HCEC 1CT (cell line): ENCODE measurements around the gene WASF2.
A peak's percentile ranks its signal among the peaks of the same experiment; 100 is the strongest.
"Not testable (repeated sequence)": the region's sequence is repeated elsewhere in the genome, so short reads cannot be mapped to it uniquely, and the experiment has no call there.

Experiments
- DNase-seq: peaks from one replicate; pipeline ENCODE4 v3.0.0-alpha.2; 2017

Gene WASF2, protein sequence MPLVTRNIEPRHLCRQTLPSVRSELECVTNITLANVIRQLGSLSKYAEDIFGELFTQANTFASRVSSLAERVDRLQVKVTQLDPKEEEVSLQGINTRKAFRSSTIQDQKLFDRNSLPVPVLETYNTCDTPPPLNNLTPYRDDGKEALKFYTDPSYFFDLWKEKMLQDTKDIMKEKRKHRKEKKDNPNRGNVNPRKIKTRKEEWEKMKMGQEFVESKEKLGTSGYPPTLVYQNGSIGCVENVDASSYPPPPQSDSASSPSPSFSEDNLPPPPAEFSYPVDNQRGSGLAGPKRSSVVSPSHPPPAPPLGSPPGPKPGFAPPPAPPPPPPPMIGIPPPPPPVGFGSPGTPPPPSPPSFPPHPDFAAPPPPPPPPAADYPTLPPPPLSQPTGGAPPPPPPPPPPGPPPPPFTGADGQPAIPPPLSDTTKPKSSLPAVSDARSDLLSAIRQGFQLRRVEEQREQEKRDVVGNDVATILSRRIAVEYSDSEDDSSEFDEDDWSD

DNA sequence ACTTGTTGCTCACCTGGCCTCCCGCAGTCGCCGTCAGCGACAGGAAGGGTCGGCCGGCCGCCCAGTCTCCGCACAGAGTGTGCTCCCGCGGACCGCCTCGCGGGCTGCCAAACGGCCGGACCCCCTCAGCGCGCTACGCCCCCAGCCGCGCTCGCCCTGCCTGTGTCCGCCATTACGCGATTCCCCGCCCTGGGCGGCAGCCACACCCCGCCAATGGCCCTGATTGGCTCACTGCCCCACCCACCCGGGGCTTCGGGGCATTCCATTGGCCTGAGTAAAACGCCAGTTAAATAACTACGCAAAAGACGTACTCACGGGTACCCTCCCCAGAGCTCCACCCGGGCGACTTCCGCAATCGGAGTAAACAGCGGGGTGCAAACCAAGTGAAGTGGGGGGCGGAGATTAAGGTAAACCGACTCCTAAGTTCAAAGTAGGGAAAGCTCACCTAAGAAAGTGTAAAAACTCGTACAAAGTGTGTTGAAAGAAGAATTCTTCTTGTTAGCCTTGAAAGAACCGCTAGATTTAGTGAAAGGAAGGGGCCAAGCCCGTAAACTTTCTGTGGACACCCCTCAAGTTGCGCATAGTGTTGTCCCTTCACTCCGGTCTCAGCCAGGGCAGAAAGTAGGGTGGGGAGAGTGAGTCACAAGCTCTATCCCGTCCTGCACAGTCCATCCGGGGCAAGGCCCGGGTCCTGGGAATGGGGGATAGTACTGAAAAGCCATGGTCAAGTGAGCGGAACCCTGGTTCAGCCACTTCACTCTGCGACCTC, at the start of gene WASF2:
Gene WASF2 (minus strand): TSS at position 195 of the 769 bp plus-strand sequence. CDS start 61,277 bp downstream, outside the sequence.
- DNase-seq, result peak; percentile 97

DNA sequence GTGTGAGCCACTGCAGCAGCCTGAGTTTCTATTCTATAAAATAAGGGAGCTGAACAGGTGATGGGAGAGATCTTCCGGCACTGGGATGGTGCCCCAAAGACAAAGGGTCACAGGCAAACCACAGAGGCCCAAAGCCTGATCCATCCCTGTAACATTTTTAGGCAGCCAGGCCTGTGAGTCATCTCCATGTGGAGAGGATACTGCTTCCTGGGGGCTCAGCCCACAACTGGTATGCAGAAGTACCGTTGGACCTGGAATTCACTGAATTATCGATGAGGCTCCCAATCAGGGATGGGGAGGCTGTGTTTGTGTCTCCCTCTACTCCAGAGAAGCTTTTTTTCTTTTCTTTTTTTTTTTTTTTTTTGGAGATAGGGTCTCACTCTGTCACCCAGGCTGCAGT, 48.8 kb upstream of the WASF2 start:
- peak; percentile 87 for DNase-seq

DNA sequence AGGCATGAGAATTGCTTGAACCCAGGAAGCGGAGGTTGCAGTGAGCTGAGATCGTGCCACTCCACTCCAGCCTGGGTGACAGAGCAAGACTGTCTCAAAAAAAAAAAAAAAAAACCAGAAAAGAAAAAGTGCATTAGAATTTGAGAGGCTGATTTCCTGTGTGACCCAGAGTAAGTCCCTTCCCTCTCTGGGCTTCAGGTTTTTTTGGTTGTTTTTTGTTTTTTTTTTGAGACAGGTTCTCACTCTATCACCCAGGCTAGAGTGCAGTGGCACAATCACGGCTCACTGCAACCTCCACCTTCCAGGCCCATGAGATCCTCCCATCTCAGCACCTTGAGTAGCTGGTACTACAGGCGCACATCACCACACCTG, 48.3 kb upstream of the WASF2 start:
- DNase-seq, result not testable (repeated sequence)

DNA sequence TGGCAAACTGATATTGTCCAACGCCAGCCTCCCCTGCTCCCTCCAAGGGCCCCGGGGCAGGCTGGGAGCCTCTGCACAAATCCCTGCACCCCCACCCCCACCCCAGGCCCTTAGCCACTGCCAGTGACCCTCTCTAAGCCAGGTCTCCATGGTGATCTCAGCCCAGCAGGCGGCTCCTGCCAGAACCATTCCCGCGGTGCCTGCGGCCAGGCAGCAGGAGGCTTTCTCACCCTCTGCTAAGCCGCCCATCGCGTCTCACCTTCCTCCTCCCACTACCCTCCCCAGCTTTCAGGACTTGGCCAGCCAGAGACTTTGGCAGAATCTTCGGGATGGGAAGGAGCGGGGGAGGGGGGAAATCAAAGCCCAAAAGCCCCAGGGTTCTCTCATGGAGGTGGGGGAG, 46.8 kb upstream of the WASF2 start:
- DNase-seq, result peak; percentile 28

DNA sequence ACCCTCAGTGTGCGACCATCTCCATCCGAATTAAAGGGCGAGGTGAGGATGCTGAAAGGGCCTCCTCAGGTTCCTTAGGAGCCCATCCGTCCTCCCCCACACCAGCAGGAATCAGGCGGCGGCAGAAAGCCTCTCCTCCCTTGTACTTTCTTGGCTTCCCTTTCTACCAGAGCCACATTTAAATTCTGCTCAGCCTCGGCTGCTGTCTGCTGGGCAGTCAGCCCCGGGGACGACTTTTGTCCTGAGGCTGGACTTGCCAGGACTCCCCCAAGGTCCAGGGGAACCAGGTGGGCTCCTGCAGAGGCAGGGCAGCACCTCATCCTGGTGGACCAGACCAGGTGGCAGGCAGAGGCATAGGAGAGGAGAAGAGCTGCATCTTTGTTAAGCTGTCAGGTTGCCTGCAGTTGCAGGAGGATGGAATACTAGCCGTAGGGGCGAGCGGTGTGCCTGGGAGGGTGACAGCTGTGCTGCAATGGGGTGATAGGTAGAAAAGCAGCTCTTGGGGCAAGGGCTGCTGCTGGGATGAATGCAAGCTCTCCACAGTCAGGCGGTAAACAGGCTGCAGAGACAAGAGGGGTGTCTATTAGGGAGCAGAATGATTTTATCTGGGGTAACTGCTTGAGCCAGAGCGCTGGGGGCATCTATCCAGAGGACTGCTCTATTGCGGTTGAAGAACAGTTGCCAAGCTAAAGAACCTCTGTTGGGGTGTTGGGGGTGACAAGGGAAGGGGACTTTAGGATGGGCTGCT, 46.2 kb upstream of the WASF2 start:
- no peak for DNase-seq

- DNase-seq, result no peak
Observed at GRCh38 chr1:27535386-27535785, 45.4 kb upstream of the WASF2 start.

DNA sequence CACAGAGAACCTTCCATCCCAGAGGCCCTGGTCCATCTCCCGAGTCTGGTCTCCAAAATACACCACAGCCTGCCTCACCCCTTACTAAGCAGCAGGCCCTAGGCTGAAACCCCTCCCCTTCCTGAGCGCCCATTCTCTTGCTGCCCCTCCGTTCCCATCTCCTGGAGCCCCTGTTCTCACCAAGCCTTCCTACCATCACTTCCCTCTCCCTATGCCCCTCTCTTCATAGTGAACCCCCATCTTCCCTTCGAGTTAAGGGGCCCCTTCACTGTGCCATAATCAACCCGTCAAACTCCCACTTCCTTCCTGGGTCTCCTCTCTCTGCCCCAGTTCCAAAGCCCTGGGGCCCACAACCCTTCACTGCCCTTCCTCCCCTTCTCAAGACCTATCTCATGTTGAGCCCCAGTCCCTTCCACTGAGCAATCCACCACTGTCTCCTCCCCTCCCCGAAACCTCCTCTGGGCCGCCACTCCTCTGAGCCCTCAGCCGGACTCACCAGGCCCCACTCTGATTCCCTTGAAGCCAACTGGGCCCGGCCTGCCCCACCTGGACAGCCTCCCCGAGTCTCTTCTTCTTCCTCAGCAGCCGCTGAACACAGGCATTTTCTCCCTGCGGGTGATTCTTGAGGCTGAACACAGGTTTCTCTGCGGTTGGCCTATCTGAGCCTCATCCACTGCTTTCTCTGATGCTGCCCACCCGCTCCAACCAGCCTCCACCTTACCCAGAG, 42.2 kb upstream of the WASF2 start:
- DNase-seq, result no peak

DNA sequence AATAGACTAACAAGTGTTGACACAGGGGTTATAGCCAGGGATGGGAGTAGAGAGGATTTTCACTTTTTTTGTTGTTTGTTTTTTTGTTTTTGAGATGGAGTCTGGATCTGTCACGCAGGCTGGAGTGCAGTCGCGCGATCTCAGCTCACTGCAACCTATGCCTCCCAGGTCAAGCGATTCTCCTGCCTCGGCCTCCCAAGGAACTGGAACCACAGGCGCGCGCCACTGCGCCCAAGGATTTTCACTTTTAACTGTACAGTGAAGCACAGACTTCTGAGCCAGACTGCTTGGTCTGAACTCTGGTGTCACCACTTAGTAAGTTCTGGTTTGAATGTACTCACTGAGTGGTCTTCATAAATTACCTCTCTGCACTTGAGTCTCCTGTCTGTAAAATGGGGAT, 40.2 kb upstream of the WASF2 start:
- DNase-seq, result no peak

- DNase-seq, result no peak
Observed at GRCh38 chr1:27529704-27530018, 39.7 kb upstream of the WASF2 start.

- no peak for DNase-seq
Observed at GRCh38 chr1:27528818-27529703, 39.1 kb upstream of the WASF2 start.

DNA sequence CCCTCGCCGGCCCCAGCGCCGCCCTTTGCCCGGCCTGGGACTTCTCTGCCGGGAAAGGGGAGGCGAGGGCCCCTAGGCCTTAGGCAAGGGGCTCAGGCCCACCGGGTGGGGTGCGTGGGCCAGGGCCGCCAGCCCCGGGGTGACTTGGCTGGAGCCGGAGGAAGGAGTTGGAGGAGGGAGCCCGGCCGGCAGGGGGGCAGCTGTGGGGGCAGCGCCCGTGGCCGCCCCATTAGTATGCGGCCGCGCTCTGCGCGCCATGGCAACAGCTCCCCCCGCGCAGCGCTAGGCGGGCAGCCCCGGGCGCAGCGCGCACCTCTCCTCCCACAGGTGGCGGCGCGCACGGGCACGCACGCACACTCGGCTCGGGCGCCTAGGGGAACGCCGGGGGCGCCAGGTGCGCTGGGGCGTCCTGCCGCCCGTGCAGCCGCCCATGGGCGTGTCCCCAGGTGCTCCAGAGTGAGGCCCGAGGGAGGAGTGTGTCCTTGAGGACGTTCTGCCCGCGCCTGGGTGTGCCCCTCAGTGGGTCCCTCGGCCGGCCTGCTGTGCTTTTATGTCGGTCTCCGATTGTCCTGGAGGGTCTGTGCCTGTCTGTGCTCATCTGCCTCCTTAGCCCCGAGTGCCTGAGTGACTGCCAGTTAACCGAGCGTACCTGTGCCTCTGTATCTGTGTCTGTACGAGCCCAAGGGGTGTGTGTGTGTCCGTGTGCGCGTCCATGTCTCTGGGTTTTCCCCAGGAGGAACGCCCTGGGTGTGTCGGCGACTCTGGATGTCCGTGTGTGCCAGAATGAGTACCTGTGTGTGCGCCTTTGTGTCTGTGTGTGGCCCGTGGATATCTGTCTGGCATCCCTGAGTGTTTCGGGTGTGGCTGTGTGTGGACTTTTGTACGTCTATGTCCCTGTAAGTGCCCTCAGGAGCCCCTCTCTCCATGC, 38.2 kb upstream of the WASF2 start:
- DNase-seq, result no peak

DNA sequence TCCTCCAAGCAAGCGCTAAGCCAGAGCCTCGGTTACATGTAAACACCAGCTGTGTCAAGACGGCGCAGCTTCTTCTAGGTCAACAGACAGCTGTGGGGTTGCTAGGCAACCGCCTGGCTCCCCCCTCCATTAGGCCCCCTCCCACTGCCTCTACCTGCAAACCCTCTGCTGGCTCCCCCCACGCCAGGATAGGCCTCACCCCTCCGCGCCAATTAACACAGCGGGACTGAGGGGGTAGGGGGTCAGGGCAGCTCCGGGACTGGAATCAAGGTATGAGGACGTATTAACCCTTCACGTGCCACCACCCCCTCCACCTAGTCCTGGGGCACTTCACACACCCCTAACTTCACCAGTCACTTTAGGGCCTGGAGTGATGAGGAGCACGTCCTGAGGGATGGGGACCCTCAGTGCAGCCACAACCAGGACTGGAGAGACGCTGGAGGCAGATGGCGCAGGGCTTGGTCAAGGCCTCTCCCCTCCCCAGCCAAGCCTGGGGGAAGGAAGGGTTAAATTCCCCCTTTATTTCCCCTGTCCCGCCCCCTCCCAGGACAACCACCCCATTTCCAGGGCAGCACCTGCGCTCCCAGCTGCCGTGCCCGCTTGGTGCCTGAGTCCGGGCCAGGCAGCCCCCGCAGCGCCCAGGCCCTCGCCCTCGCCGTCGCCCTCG, 37.4 kb upstream of the WASF2 start:
- no peak for DNase-seq

- no peak for DNase-seq
Observed at GRCh38 chr1:27526569-27527222, 36.7 kb upstream of the WASF2 start.

GRCh38 chr1:27525296-27526272, 35.6 kb upstream of the WASF2 start:
- DNase-seq, result peak; percentile 23

DNA sequence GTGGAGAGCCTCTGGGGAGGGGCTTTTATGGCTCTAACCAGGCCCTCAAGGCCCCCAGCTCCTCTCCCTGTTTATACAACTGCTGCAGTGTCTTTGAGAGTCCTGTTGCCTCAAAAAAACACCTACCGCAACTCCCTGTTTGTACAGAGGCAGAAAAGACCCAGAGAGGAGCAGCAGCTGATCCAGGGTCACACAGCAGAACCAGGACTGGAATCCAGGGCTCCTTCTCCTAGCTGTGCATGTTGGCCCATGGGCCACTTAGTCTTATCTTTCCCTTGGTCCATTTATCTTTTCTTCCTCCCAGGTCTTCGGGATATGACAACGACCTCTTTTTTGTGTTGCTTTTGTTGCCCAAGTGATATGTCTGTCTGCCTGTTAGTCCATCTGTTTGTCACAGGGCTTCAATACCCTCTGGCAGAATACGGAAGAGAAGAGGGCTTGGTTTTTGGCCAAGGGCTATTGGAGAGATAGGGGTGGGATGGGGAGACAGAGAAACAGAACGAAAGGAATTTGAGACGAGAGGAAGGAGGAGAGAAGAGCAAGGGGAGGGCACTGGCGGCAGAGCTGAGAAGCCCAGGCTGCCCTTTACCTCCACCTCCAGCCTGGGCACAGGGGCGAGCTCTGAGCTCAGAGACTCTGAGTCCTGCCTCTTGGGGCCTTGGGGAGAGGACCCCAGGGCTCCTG, 33.5 kb upstream of the WASF2 start:
- no peak for DNase-seq

DNA sequence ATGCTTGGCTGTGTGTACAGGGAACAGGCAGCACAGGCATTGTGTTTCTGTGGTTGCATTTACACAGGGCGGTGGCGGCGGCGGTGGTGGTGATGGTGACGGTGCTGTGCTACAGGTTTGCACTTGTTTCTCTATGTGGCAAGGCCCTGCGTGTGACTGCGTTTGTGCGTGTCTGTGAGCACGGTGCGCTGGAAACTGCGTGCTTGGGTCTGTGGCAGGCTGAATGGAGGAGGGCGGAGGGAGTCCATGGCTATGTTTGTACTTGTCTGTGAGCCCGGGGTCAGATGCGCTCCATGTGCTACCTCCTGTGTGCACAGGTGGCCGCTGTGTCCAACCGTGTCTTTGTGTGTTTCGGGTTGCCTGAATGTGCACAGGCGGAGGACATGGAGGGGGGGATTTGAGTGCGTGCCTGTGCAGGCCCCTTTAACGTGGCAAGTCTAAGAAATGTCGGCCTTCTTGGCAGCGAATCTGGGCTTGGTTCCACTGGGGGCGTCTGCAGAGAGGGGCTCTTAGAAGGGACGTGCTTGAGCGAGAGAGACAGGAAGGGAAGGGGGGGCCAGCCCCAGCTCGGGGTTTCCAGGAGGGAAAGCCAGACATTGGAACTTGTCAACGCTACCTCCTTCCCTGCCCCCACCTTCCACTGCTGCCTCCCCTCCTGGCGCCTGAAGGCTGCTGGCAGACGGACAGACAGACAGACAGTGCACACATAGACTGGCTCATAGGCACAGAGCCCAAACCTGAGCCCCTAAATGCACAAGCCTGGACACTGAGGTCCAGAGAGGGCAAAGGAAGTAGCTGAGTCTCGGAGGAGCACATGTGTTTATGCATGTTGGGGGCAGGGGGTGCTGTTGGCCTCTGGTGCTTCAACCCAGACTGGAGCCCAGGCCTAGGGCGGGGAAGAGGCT, 32.7 kb upstream of the WASF2 start:
- no peak for DNase-seq
